ENCODE measurements around the gene CCL27.

CCL27 gene

DNA sequence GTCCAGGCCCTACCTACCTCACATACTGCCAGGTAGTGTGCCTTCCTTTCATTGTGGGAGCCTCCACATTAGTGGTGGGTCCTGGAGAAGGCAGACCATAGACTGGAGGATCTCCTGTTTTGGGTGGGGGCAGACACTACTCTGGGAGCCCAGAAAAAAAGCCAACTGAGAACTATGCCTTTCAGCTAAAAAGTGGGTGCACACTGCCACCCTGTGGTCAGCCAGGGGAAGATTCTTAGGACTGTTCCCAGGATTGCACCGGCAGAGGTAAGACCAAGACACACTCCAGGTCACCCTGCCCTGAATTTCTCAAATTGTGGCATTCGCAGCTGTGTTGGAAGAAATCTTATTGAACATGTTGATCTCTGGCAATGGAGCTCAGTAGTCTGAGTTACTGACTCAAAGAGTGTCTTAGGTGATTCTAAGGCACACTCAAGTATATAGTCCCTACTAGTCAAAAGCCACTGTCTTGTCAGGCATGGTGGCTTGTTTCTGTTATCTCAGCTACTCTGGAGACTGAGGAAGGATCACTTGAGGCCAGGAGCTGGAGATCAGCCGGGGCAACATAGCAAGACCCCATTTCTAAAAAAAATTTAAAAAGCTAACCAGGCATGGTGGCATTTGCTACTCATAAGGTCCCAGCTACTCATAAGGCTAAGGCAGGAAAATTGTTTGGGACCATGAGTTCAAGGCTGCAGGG, 28.5 kb downstream of the CCL27 start:
- in situ Hi-C loops (cut with HindIII; ENCODE audit: low pct_ligation_motif_present, low pct_unique_long_range_greater_than_20kb, low sequenced_read_pairs) = no loop called here
- DNase-seq = peak; percentile 54

DNA sequence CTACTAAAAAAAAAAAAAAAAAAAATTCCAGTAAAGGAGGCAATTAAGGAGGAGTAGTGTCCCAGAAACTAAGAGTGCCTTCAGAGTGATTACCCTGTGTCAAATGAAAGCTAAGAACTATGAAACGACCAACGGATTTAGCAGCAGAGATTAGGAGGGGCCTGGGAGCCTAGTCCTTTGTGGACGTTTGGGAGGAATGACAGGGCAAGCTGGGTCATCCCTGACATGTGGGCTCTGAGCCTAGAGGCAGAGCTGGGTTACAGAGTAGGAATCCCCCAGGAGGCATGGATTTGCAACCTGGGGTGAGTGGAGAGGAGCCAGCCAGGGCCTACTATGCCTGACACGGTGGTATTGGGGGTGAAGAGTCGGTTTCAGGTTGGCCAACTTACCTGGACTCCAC, 29.3 kb downstream of the CCL27 start:
- no peak for DNase-seq
- in situ Hi-C loops (cut with HindIII; ENCODE audit: low pct_ligation_motif_present, low pct_unique_long_range_greater_than_20kb, low sequenced_read_pairs) = no loop called here

DNA sequence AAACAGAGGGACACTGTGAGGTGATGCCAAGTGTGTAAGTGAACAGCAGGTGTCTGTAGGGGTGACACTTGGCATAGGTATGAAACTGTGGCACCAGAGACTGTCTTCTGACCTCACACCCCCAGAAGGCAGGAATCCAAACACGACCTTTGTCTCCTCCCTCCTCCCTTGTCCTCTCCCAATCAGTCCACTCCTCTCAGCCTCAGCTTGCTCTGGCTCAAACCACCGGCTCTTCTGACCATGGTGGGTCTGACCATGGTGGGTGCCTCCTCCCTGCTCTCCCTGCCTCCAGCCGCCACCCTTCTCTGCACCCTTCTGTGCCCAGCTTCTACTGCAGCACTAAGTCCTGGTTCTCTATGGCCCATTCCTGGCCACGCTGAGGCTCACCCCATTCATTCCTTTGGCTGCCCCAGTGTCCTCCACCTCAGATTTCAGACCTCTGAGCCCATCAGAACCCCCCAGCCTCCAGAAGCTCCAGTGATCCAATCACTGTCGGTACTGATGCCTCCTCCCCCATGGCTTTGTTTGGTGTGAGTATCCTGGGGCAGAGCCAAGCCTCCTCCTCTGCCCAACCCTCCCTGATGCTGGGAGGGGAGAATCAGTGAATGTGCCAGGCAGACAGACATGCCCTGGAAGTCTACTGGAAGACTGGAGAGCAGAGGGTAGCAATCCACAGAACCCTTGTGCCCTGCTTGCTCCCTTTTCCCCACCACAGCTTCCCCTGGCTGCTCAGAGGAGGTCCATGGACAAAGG, 31.9 kb downstream of the CCL27 start:
- in situ Hi-C loops (cut with HindIII; ENCODE audit: low pct_ligation_motif_present, low pct_unique_long_range_greater_than_20kb, low sequenced_read_pairs) = no loop called here
- DNase-seq = no peak

DNA sequence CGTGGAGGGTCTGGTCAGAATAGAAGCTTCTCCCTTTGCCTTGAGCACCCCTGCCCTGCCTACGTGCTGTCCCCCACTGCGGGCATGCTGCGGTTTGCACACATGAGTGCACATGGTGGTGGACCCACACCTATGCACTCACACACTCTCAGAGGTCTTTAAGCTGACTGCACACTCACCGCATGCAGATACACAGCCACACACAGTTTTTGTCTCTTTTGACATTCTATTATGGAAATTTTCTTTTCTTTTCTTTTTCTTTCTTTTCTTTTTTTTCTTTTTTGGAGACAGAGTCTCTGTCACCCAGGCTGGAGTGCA, 33.0 kb downstream of the CCL27 start:
- in situ Hi-C loops (cut with HindIII; ENCODE audit: low pct_ligation_motif_present, low pct_unique_long_range_greater_than_20kb, low sequenced_read_pairs) = no loop called here

DNA sequence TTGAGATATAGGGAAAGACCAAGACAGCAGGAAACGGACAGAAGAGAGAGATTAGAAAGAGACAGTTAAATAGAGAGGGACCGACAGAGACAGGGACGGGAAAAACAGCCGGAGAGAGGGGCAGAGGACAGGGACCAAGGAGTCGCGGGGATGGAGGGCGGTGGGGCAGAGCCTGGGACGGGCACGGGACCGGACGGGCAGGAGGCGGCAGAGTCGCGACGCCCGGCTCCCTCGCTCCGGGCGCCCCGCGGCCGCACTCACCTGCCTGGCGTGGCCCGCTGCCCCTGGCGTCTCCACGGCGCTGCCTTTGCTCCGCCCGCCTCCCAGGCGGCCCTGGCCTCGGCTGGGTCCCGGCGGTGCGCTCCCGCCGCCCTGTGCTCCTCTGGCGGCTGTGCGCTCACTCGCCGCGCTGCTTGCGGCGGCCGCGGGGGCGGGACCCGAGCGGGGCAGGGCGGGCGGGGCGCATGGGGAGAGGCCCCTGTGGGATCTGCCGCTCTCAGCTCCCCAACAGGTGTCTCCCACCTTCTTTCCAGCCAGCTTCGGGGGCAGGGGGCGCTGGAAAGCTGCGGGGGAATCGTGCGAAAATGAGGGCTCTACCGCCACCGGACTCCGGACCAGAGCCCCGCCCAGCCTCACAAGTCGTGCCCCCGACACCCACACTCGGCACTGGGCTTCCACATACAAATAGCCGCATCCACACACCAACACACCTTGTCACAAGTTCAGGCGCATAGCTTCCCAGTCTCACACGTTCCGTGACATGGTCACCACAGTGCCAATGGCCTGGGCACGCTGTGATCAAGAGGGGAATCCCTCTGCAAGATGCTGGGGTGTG, 33.6 kb downstream of the CCL27 start, which contains the start of gene ARID3C:
TSS of gene ARID3C (minus strand) at position 411 of the 835 bp plus-strand sequence. CDS start 1,052 bp downstream, outside the sequence.
- no peak for DNase-seq
- in situ Hi-C loops (cut with HindIII; ENCODE audit: low pct_ligation_motif_present, low pct_unique_long_range_greater_than_20kb, low sequenced_read_pairs) = no loop called here

More for the DNA sequence above, 33.0 kb downstream of the CCL27 start:
- no peak for DNase-seq

DNA sequence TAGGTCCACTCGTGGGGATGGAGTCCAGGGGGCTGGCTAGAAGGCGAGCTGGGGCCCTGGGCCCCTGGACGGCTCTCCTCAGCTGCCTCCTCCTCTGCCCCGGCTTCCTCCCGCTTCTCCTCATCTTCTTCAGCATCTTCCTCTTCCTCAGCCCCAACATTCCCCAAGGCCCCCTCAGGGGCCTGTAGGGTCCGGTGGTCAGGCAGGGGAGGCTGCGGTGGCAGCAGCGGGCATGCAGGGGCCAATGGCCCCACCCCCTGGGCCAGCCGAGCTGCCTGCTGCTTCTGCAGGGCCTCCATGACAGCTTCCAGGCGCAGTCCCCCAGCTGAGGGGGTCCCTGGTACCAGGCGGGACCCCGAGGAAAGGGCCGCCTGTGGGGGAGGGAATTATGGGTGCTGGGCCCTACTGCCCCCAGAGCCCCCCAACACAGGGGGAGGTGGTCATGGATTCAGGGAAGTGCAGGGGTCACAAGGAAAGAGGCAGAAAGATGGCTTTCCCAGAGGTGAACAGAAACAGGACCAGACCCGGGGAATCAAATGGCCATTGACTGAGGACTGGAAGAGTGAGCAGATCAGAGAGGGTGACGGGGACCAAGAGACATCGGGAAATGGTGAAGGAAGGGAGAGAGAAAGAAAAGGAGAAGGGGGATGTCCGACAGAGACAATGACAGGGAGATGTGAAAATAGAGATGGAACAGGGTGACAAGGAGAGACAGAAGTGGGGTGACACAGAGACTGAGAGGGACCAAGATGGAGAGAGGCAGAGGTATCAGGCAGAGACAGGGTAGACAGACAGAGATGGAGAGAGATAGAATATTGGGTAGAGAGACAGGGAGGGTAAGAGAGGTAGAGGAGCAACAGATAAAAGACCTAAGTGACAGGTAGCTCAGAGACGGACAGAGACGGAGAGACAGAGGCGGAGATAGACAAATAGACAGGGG, 34.5 kb downstream of the CCL27 start:
- in situ Hi-C loops (cut with HindIII; ENCODE audit: low pct_ligation_motif_present, low pct_unique_long_range_greater_than_20kb, low sequenced_read_pairs) = no loop called here
- no peak for DNase-seq

DNA sequence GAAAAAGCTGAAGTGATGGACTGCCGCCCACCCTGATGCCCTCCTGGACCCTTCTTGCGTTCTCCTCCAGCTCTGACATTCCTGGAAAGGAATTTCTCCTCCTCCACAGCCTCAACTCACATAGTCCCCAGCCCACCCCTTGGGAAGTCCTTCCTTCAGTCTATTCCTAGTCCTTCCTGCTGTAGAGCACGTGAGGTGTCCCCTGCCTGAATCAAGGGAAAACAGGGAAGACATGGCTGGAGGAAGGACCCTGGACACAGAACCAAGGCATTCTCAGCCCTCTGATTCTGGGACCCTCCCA, 37.3 kb downstream of the CCL27 start:
- in situ Hi-C loops (cut with HindIII; ENCODE audit: low pct_ligation_motif_present, low pct_unique_long_range_greater_than_20kb, low sequenced_read_pairs) = no loop called here
- no peak for DNase-seq

DNA sequence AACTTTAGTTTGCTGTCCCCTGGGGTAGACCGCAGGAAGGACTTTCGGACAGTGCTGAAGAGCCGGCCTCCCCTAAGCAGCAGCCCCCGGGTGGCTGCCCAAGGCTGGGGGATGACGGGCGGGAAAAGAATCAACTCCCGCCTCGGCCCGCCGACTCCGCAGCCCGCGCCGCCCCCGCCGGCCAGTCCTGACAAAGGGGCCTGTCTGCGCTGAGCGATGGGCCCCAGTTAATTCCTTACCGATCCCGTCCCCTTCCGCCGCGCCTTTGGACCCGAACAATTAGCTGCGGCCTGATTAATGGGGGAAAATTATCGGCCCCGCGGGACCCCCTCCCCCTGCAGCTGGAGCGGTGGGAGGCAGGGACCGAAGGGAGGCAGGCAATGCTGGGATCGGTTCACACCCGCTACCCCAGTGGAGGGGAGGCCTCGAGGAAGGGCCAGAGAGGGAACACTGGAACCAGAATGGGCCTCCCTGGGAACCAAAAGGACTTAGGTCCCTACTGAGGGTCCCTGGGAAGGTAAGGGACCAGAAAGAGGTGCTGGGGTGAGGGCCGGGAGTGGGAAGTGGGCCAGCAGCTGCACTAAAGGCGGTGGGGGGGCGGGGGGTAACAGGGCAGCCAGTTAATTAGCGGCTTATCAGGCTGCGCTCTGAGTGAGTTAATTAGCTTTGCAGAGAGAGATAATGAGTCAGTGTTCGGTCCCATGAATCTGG, 37.8 kb downstream of the CCL27 start:
- no peak for DNase-seq
- in situ Hi-C loops (cut with HindIII; ENCODE audit: low pct_ligation_motif_present, low pct_unique_long_range_greater_than_20kb, low sequenced_read_pairs) = no loop called here

DNA sequence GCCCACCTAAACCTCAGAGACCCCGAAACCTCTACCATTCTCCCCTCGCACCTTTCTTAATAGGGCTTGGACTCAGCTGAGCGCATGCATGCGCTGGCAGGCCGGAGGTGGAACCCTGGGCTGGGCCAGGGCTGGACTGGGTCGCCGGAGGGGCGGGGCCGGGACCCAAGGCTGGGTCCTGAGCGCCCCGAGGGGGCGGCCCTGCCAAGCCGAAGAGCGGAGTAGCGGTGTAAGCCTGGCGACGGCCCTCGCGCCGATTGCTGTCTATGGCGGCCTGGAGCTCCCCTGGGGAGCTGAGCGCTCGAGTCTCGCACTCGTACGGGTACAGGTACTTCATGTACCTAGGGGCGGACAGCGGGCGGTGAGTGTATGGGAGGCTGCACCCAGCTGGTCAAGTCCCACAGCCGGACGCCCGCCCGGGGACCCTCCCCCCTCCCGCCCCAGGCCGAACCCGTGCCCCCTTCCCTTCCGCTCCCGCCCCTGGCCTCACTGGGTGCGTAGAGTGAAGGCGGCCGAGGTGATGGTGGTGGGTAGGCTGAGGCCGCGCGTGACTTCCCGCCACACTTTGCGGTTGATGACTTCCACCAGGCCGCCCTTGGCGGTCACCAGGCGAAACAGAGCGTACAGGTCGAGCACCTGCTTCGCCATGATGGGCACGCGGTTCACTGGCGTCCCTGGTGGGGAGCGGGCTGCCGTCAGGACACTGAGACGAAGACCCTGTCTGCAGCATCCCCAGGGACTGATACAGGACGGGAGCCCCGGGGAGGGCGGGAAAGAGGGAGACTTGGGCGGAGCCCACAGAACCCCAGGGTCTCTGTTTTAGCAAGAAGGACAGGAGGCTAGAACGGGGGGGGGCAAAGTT, 38.9 kb downstream of the CCL27 start:
- in situ Hi-C loops (cut with HindIII; ENCODE audit: low pct_ligation_motif_present, low pct_unique_long_range_greater_than_20kb, low sequenced_read_pairs) = no loop called here
- DNase-seq = no peak

DNA sequence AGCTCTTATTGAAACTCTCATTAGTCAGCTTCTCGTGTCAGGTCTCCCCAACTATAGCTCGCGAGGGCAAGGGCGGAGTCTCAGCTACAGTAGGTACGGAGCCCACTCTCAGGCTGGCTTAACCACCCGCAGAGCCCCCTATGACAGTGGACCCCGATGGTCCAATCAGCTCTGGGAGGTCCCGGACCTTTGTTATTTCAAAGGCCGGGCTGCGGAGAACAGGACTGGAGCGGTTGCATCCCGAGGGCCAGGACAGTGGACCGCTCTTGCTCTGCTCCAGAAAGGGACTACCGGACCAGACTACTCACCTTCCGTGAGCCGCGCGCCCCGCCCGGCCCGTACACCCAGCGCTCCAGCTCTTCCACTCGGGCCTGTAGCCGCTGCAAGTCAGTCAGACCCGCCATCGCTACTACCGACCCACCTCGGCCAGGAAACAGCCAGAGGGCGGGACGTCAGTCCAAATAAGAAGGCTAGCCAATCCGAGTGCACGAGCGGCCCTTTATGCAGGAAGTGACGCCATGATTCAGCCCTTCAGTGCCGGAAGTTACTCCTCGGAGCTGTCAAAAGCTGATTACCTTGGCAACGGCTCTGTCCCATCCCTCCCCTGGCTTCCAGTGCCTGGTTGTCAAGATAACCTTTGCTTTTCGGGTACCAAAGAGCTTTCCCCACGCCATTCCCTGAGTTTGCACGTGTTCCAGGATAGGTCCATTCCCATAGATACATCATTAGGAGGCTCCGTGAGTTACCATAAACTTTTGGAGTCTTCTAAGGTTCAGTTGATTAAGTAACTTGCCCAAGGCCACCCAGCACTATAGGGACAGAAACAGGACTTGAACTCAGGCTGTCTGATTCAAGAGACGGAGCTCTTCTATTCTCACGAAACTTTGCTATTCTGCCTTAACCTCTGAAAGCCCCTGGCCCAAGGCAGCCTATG, 42.1 kb downstream of the CCL27 start, which contains the start of gene DCTN3:
TSS of gene DCTN3 (minus strand) at position 435 of the 934 bp plus-strand sequence. CDS start at position 404, 31 bp downstream.
- in situ Hi-C loops (cut with HindIII; ENCODE audit: low pct_ligation_motif_present, low pct_unique_long_range_greater_than_20kb, low sequenced_read_pairs) = no loop called here
- peak; percentile 89 for DNase-seq

DNA sequence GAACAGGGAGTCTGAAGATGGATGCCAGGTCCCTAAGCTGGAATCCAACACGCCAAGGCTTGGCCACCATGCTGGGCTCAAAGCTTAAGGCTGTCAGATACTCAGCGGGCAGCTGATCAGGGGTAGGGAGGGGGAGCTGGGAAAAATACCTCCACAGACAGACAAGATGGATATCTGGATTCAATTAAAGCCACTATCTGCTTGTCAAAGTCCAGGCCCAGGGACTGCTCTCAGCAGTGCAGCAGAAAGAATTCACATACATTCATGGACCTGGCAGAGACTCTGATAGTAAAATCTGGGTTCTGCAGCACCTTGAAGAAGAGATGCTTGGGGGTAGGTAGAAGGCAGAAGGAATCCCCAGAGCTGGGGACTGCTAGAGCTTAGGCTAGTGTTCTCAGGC, 47.3 kb downstream of the CCL27 start:
- no peak for DNase-seq
- in situ Hi-C loops (cut with HindIII; ENCODE audit: low pct_ligation_motif_present, low pct_unique_long_range_greater_than_20kb, low sequenced_read_pairs) = no loop called here

DNA sequence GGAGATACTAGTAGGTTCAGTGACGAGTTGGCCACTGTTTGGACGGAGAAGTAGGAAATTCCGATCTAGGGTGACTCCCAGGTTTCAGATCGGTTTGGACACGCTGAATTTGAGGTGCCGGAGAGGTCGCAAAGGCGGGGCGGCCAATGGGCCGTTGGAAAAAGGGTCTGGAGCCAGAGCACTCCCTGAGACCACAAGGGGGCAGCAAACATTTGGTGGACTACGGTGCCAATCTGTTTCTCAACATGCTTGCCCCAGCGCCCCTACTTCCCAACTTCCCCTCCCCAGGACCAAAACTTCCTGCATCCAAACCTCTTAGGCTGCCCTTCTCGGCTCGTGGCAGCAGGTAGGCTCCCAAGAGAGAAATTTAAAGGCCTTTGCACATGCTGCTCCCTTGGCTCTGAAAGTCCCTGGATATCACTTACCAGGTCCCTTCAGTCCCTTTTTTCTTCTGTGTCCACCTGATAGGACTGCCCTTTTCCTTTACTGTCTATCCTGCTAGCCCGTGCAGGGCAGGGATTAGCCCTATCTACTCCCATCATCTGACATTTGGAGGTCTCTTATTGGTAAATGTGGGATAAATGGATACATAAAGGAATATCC, 49.6 kb downstream of the CCL27 start:
- in situ Hi-C loops (cut with HindIII; ENCODE audit: low pct_ligation_motif_present, low pct_unique_long_range_greater_than_20kb, low sequenced_read_pairs) = no loop called here
- DNase-seq = peak; percentile 81

Data from ACHN (cell line).